ENCODE results near the gene C1orf232.

Gene C1orf232

GRCh38 chr1:26168410-26169197 is at the start of gene C1orf232:
Gene C1orf232, minus strand, starts transcription at chr1:26168963. Its CDS starts 464 bp downstream, at chr1:26168499.
- H3K9me3 ChIP-seq (ENCODE audit: control insufficient read depth, insufficient read depth, low read length) = no peaks in the 10 kb centered on the region
- H3K36me3 ChIP-seq (ENCODE audit: insufficient read depth, low read length) = no peaks in the 10 kb centered on the region
- H3K4me1 ChIP-seq (ENCODE audit: insufficient read depth, low read length) = peaks cover 11% of the 10 kb centered on the region

GRCh38 chr1:26215246-26215645 is 46.5 kb upstream of the C1orf232 start:
- H3K9ac ChIP-seq (ENCODE audit: low read depth, low read length) = no peak overlapping the region
- H3K9me3 ChIP-seq (ENCODE audit: control insufficient read depth, insufficient read depth, low read length) = no peaks in the 10 kb centered on the region
- H3K36me3 ChIP-seq (ENCODE audit: insufficient read depth, low read length) = no peaks in the 10 kb centered on the region
- H3K4me1 ChIP-seq (ENCODE audit: insufficient read depth, low read length) = no peaks in the 10 kb centered on the region

More at GRCh38 chr1:26168410-26169197, at the start of gene C1orf232:
- H3K9ac ChIP-seq (ENCODE audit: low read depth, low read length) = peak within 1 kb of the TSS; percentile 98

- H3K9ac ChIP-seq (ENCODE audit: low read depth, low read length) = no peak overlapping the region
- no peaks in the 10 kb centered on the region for H3K4me1 ChIP-seq (ENCODE audit: insufficient read depth, low read length)
Observed at GRCh38 chr1:26213335-26213905, 44.7 kb upstream of the C1orf232 start.

GRCh38 chr1:26212726-26213125 is 44.0 kb upstream of the C1orf232 start:
- no peak overlapping the region for H3K9ac ChIP-seq (ENCODE audit: low read depth, low read length)
- H3K4me1 ChIP-seq (ENCODE audit: insufficient read depth, low read length) = no peaks in the 10 kb centered on the region
- H3K36me3 ChIP-seq (ENCODE audit: insufficient read depth, low read length) = no peaks in the 10 kb centered on the region
- H3K9me3 ChIP-seq (ENCODE audit: control insufficient read depth, insufficient read depth, low read length) = no peaks in the 10 kb centered on the region

More at GRCh38 chr1:26213335-26213905, 44.7 kb upstream of the C1orf232 start:
- no peaks in the 10 kb centered on the region for H3K36me3 ChIP-seq (ENCODE audit: insufficient read depth, low read length)
- H3K9me3 ChIP-seq (ENCODE audit: control insufficient read depth, insufficient read depth, low read length) = no peaks in the 10 kb centered on the region

DNA sequence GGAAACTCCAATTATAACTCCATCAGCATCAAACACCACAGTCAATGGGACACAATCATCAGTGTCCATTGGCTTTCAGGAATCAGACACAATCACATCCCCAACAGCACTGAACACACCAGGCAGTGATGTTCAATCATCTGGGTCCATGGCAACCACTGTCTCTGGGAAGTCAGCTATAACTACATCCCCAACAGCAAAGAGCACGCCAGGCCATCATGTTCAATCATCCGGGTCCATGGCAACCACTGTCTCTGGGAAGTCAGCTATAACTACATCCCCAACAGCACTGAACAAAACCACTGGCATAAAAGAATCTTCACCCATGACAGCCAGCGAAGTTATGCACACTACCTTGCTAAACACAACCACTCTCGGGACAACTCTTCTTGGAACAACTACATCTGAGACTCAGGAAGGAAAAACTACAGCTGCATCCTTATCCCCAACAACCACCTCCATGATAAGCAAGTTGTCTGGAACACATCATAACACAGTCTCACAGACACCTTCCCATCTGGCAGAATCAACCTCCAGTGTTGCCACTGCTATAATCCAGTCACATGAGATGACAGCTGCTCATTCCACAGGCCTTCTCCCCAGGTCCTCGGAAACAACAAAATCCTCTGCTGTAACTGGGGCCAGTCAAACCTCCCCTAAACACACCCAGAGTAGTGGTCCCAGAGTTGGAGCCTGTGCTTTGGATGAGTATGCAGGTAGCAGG is 41.5 kb upstream of the C1orf232 start:
- H3K36me3 ChIP-seq (ENCODE audit: insufficient read depth, low read length) = no peaks in the 10 kb centered on the region
- no peaks in the 10 kb centered on the region for H3K4me1 ChIP-seq (ENCODE audit: insufficient read depth, low read length)
- H3K9me3 ChIP-seq (ENCODE audit: control insufficient read depth, insufficient read depth, low read length) = no peaks in the 10 kb centered on the region
- no peak overlapping the region for H3K9ac ChIP-seq (ENCODE audit: low read depth, low read length)

GRCh38 chr1:26203642-26204318 is 35.0 kb upstream of the C1orf232 start:
- Histone ChIP-seq H3K36me3 (ENCODE audit: insufficient read depth, low read length) (no peaks in the 10 kb centered on the region), H3K9me3 (ENCODE audit: control insufficient read depth, insufficient read depth, low read length) (no peaks in the 10 kb centered on the region), H3K9ac (ENCODE audit: low read depth, low read length) (no peak overlapping the region), H3K4me1 (ENCODE audit: insufficient read depth, low read length) (peaks cover 7% of the 10 kb centered on the region; the same call in 1 of the 2 replicates)

GRCh38 chr1:26200413-26200812 is 31.6 kb upstream of the C1orf232 start:
- no peaks in the 10 kb centered on the region for H3K36me3 ChIP-seq (ENCODE audit: insufficient read depth, low read length)
- peaks cover 11% of the 10 kb centered on the region; the same call in 1 of the 2 replicates for H3K4me1 ChIP-seq (ENCODE audit: insufficient read depth, low read length)
- H3K9me3 ChIP-seq (ENCODE audit: control insufficient read depth, insufficient read depth, low read length) = no peaks in the 10 kb centered on the region
- H3K9ac ChIP-seq (ENCODE audit: low read depth, low read length) = peak overlapping the region; percentile 43; the same call in 1 of the 2 replicates

- no peak overlapping the region for H3K9ac ChIP-seq (ENCODE audit: low read depth, low read length)
Observed at GRCh38 chr1:26197813-26198212, 29.1 kb upstream of the C1orf232 start.

GRCh38 chr1:26197301-26197700 is 28.5 kb upstream of the C1orf232 start:
- Histone ChIP-seq H3K4me1 (ENCODE audit: insufficient read depth, low read length) (peaks cover 3% of the 10 kb centered on the region; the same call in 1 of the 2 replicates), H3K9me3 (ENCODE audit: control insufficient read depth, insufficient read depth, low read length) (no peaks in the 10 kb centered on the region), H3K36me3 (ENCODE audit: insufficient read depth, low read length) (no peaks in the 10 kb centered on the region), H3K9ac (ENCODE audit: low read depth, low read length) (no peak overlapping the region)

More at GRCh38 chr1:26197813-26198212, 29.1 kb upstream of the C1orf232 start:
- H3K4me1 ChIP-seq (ENCODE audit: insufficient read depth, low read length) = peaks cover 3% of the 10 kb centered on the region; the same call in 1 of the 2 replicates
- H3K36me3 ChIP-seq (ENCODE audit: insufficient read depth, low read length) = no peaks in the 10 kb centered on the region
- H3K9me3 ChIP-seq (ENCODE audit: control insufficient read depth, insufficient read depth, low read length) = no peaks in the 10 kb centered on the region

GRCh38 chr1:26195805-26196204 is 27.0 kb upstream of the C1orf232 start:
- H3K9ac ChIP-seq (ENCODE audit: low read depth, low read length) = no peak overlapping the region
- peaks cover 3% of the 10 kb centered on the region; the same call in 1 of the 2 replicates for H3K4me1 ChIP-seq (ENCODE audit: insufficient read depth, low read length)
- no peaks in the 10 kb centered on the region for H3K36me3 ChIP-seq (ENCODE audit: insufficient read depth, low read length)
- H3K9me3 ChIP-seq (ENCODE audit: control insufficient read depth, insufficient read depth, low read length) = no peaks in the 10 kb centered on the region

GRCh38 chr1:26191739-26192138 is 23.0 kb upstream of the C1orf232 start:
- Histone ChIP-seq H3K4me1 (ENCODE audit: insufficient read depth, low read length) (no peaks in the 10 kb centered on the region; the same call in 1 of the 2 replicates), H3K9ac (ENCODE audit: low read depth, low read length) (no peak overlapping the region), H3K9me3 (ENCODE audit: control insufficient read depth, insufficient read depth, low read length) (no peaks in the 10 kb centered on the region), H3K36me3 (ENCODE audit: insufficient read depth, low read length) (no peaks in the 10 kb centered on the region)

DNA sequence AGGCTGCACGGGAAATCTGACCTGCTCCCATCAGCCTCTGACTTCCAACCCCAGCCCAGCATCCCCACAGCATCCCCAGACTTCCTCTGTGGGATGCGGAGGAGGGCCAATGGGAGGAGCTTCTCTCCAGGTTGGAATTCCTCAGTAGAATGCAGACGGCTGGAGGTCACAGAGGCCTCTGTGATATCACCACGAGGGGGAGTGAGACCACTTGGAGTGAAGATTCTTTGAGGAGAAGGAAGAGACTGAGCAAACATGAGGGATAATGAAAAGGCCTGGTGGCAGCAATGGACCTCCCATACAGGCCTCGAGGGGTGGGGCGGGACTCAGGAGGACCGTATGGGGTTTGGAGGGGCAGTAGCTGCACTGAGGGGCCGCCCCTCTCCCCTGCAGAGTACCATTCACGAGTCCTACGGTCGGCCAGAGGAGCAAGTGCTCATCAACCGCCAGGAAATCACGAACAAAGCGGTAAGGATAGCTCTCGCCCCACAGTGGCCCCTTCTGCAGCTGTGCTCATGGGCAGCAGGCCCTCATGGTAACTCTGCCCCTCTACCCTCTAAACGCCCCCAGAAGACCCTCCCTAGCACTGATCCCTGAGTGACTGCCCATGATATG is 21.7 kb upstream of the C1orf232 start, which contains the start of gene CATSPER4:
Gene CATSPER4, plus strand, starts transcription at position 230 of the 615 bp plus-strand sequence. Its CDS starts 26 bp downstream, at position 256.
- no peaks in the 10 kb centered on the region for H3K9me3 ChIP-seq (ENCODE audit: control insufficient read depth, insufficient read depth, low read length)
- H3K36me3 ChIP-seq (ENCODE audit: insufficient read depth, low read length) = no peaks in the 10 kb centered on the region
- H3K9ac ChIP-seq (ENCODE audit: low read depth, low read length) = no peak within 1 kb of the TSS
- H3K4me1 ChIP-seq (ENCODE audit: insufficient read depth, low read length) = no peaks in the 10 kb centered on the region; the same call in 1 of the 2 replicates

GRCh38 chr1:26189751-26190275 is 21.1 kb upstream of the C1orf232 start:
- H3K9ac ChIP-seq (ENCODE audit: low read depth, low read length) = no peak overlapping the region
- H3K4me1 ChIP-seq (ENCODE audit: insufficient read depth, low read length) = no peaks in the 10 kb centered on the region; the same call in 1 of the 2 replicates
- H3K9me3 ChIP-seq (ENCODE audit: control insufficient read depth, insufficient read depth, low read length) = no peaks in the 10 kb centered on the region
- H3K36me3 ChIP-seq (ENCODE audit: insufficient read depth, low read length) = no peaks in the 10 kb centered on the region
